Heart left ventricle (tissue), 16 donors: ENCODE results near the gene OR51F2. TPM values are rescaled to one million over a fixed set of nuclear protein-coding genes. Genes with fewer than 3 reads are reported as not detected.

ENCODE experiments used
- ATAC-seq, 4 donors: fragments of 200-7000 bp; cut with Tn5 transposase; one replicate each; pipeline ENCODE4 v1.9.1; 2020 to 2022; ENCODE audit warnings: moderate library complexity in 4 of 4, mild to moderate bottlenecking in 3 of 4, moderate number of reproducible peaks in 1 of 4
- DNase-seq, 5 donors: peaks; one replicate each; pipeline ENCODE4 v3.0.0-alpha.2; 2020
- H3K27ac ChIP-seq, 12 donors: fragments of 200-600 bp; sonication (generic) in 4 of 12; one replicate each; pipeline versions ENCODE4 v1.5.0 to v1.8.0; 2016 to 2022; ENCODE audit warnings: mild to moderate bottlenecking in 2 of 12
- H3K27me3 ChIP-seq, 9 donors: fragments of 200-600 bp; sonication (generic) in 2 of 9; one replicate each; pipeline versions ENCODE4 v1.5.1 to v1.8.0; 2016 to 2022; ENCODE audit warnings: mild to moderate bottlenecking in 3 of 9
- H3K36me3 ChIP-seq, 9 donors: fragments of 200-600 bp; sonication (generic) in 2 of 9; one replicate each; pipeline versions ENCODE4 v1.5.0 to v1.8.0; 2018 to 2022; ENCODE audit warnings: mild to moderate bottlenecking in 2 of 9
- H3K4me1 ChIP-seq, 12 donors: fragments of 200-600 bp; sonication (generic) in 4 of 12; one replicate each; pipeline versions ENCODE4 v1.5.0 to v1.8.0; 2016 to 2022; ENCODE audit warnings: mild to moderate bottlenecking in 3 of 12
- H3K4me3 ChIP-seq, 12 donors: fragments of 200-600 bp; sonication (generic) in 4 of 12; one replicate each; pipeline versions ENCODE4 v1.5.0 to v1.8.0; 2017 to 2022; ENCODE audit warnings: mild to moderate bottlenecking in 9 of 12, moderate library complexity in 4 of 12
- H3K9me3 ChIP-seq, 12 donors: fragments of 200-600 bp; sonication (generic) in 4 of 12; one replicate each; pipeline versions ENCODE4 v1.5.0 to v1.8.0; 2016 to 2022; ENCODE audit warnings: mild to moderate bottlenecking in 1 of 12
- CTCF ChIP-seq, 12 donors: fragments of 200-600 bp; sonication (generic) in 4 of 12; IDR thresholded peaks; one replicate each; pipeline versions ENCODE4 v1.5.0 to v1.8.0; 2018 to 2022; ENCODE audit warnings: antibody characterized with exemption in 12 of 12, mild to moderate bottlenecking in 5 of 12
- POLR2A ChIP-seq, 2 donors: fragments of 450-650 bp; IDR thresholded peaks; one replicate each; pipeline ENCODE4 v1.6.1; 2017; ENCODE audit warnings: antibody characterized with exemption in 2 of 2, mild to moderate bottlenecking in 2 of 2, moderate library complexity in 2 of 2
- WGBS, 4 donors: extraction: QIAGEN DNeasy Blood & Tissue Kit in 2 of 4; methylation state at CpG; one replicate each; pipeline versions ENCODE4 v1.1.5 to v1.1.7; 2013 to 2018; 5-methylcytosine and 5-hydroxymethylcytosine counted together
- intact Hi-C, 10 donors: fragments of 100-400 bp; cut with DNase I; formaldehyde crosslinking; loops; one replicate each; pipeline versions ENCODE4 v1.11.1 to v1.14.2; 2022
- polyA plus RNA-seq, 2 donors: library from polyadenylated mRNA; stranded (reverse); fragments of 200-250 nt; gene quantifications; one replicate each; pipeline ENCODE4 v1.2.3, GENCODE V29; 2013
- total RNA-seq, 9 donors: library from RNA; depleted of rRNA in 2 of 9; stranded (reverse); fragments of >200 nt in 2 of 9; fragmentation: NEBNext Ultra II Directional in 3 of 9; extraction: Animal tissue kit (Norgen Biotek cat#: 25700) in 3 of 9; gene quantifications; one replicate each; pipeline versions ENCODE4 v1.1.0 to v1.2.4, GENCODE V29; 2016 to 2023
- donor health status: ischemic (EF 13 %, LVEDD 7.1; RV severe dilation, severe dysfunction).
- donor health status: healthy with polysubstance abuse.
- donor health status: DM: no; HTN: yes; CAD: no.
- donor health status: DM: no; HTN: no; CAD: no.
- donor health status: ischemic (EF 25% LVEDD 6.9; RV normal size, moderate dysfunction).
- donor health status: ischemic (EF 25% LVEDD 5.7; RV mildly dilated, moderate dysfunction).
- donor health status: healthy.
- donor health status: DM: yes; HTN: yes; CAD: no.
- donor health status: ischemic (EF 35%, LVEDD 5.7; RV mildly dilated, moderate dysfunction).
- donor health status: nonischemic (EF 11% LVEDD 7.7; RV severe dilation, severe dysfunction).
- donor health status: DM: yes; HTN: yes; CAD: no.
- donor health status: PGD.
- donor health status: ischemic (EF 29% LVEDD 5.4; RV normal size, mild dysfunction).
- donor health status: nonischemic (EF 23%, LVEDD 6.1; RV moderate dilation, normal function).

OR51F2 gene
- total and polyA plus RNA-seq, 11 donors = not detected

DNA sequence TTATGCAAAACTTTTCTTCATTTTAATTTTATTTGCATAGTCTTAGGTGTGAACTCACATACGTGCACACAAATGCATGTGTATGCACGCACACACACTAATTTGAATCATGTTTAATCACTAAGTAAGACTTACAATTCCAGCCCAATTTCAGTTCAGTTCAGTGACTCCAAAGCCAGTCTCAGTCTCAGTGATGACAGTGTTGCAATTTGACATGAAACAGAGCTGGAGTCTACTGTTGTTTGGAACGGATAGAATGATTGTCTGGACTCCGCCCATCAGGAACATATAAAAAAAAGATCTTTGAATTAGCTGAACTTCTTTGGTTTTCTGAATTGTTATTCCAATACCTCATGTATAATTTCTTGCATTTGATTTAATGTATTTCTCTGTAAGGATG lies 42.8 kb downstream of the OR51F2 start:
- peak; percentile 57 to 70 (median 61) for ATAC-seq
- Histone ChIP-seq H3K27me3 (no peaks in the 10 kb centered on the region), H3K9me3 (peaks cover 0 to 6% (median 0%) of the 10 kb centered on the region in 12 donors), H3K27ac (no peak overlapping the region), H3K4me3 (no peak overlapping the region), H3K36me3 (no peaks in the 10 kb centered on the region), H3K4me1 (peaks cover 0 to 5% (median 0%) of the 10 kb centered on the region in 12 donors)
- intact Hi-C loops = no loop called here
- no peak for DNase-seq
- TF ChIP-seq POLR2A (IDR thresholded peaks at IDR 0.05) (no peak), CTCF (IDR thresholded peaks at IDR 0.05) (no peak)
- WGBS, 4 donors = 24 to 43% (median 38%) methylated on average over 4 of the region's 4 CpGs

GRCh38 chr11:4865855-4866254 lies 44.7 kb downstream of the OR51F2 start:
- no peak for TF ChIP-seq CTCF (IDR thresholded peaks at IDR 0.05)
- TF ChIP-seq POLR2A (IDR thresholded peaks at IDR 0.05) = no peak
- H3K36me3 ChIP-seq = no peaks in the 10 kb centered on the region
- WGBS, 4 donors = 14 to 52% (median 28%) methylated on average over 1 of the region's 1 CpG

More at GRCh38 chr11:4865855-4866254, 44.7 kb downstream of the OR51F2 start:
- no peak overlapping the region for H3K4me3 ChIP-seq
- peaks cover 0 to 5% (median 0%) of the 10 kb centered on the region in 12 donors for H3K4me1 ChIP-seq
- peaks cover 0 to 6% (median 0%) of the 10 kb centered on the region in 12 donors for H3K9me3 ChIP-seq
- no peaks in the 10 kb centered on the region for H3K27me3 ChIP-seq
- no peak overlapping the region for H3K27ac ChIP-seq
- intact Hi-C loops = no loop called here
- DNase-seq (no peak), ATAC-seq (no peak)

Other genes with a start within 250 kb of the OR51F2 start
- not detected for gene OR52I2, start 239.6 kb upstream of the OR51F2 start, total RNA-seq
- gene OR52I2, start 239.6 kb upstream of the OR51F2 start, polyA plus RNA-seq = not detected
- gene OR52I1, start 227.3 kb upstream of the OR51F2 start, total RNA-seq = not detected
- gene OR52I1, start 227.3 kb upstream of the OR51F2 start, polyA plus RNA-seq = not detected
- 10 to 100 TPM in 5 of 9 donors, 1 to 10 TPM in 4; 7.5 to 14.1 (median 10.2) TPM for gene TRIM68, start 213.1 kb upstream of the OR51F2 start, total RNA-seq
- 1 to 10 TPM; 3.8 to 8.3 TPM for gene TRIM68, start 213.1 kb upstream of the OR51F2 start, polyA plus RNA-seq
- not detected for gene OR51D1, start 183.8 kb upstream of the OR51F2 start, total RNA-seq
- not detected for gene OR51D1, start 183.8 kb upstream of the OR51F2 start, polyA plus RNA-seq
- 1 to 10 TPM in 8 of 9 donors, under 1 TPM in 1; 0.69 to 4.3 (median 2.2) TPM for gene OR51E1, start 177.3 kb upstream of the OR51F2 start, total RNA-seq
- gene OR51E1, start 177.3 kb upstream of the OR51F2 start, polyA plus RNA-seq = 1 to 10 TPM; 1.8 to 2.1 TPM
- under 1 TPM in 5 of 9 donors, not detected in 4; 0.10 to 0.50 (median 0.30) TPM for gene OR51E2, start 123.5 kb upstream of the OR51F2 start, total RNA-seq
- under 1 TPM; 0.08 to 0.11 TPM for gene OR51E2, start 123.5 kb upstream of the OR51F2 start, polyA plus RNA-seq
- gene MMP26, start 116.5 kb upstream of the OR51F2 start, total RNA-seq = not detected
- not detected for gene MMP26, start 116.5 kb upstream of the OR51F2 start, polyA plus RNA-seq
- not detected for gene OR51F1, start 51.4 kb upstream of the OR51F2 start, total RNA-seq
- not detected for gene OR51F1, start 51.4 kb upstream of the OR51F2 start, polyA plus RNA-seq
- not detected for gene OR52R1, start 16.9 kb upstream of the OR51F2 start, total RNA-seq
- gene OR52R1, start 16.9 kb upstream of the OR51F2 start, polyA plus RNA-seq = not detected
- gene OR51S1, start 27.9 kb downstream of the OR51F2 start, total RNA-seq = not detected
- gene OR51S1, start 27.9 kb downstream of the OR51F2 start, polyA plus RNA-seq = not detected
- not detected for gene OR51T1, start 60.6 kb downstream of the OR51F2 start, total RNA-seq
- gene OR51T1, start 60.6 kb downstream of the OR51F2 start, polyA plus RNA-seq = not detected
- gene OR51A7, start 82.5 kb downstream of the OR51F2 start, total RNA-seq = not detected
- not detected for gene OR51A7, start 82.5 kb downstream of the OR51F2 start, polyA plus RNA-seq
- gene OR51G2, start 98.0 kb downstream of the OR51F2 start, total RNA-seq = not detected
- gene OR51G2, start 98.0 kb downstream of the OR51F2 start, polyA plus RNA-seq = not detected
- not detected for gene OR51G1, start 103.0 kb downstream of the OR51F2 start, total RNA-seq
- gene OR51G1, start 103.0 kb downstream of the OR51F2 start, polyA plus RNA-seq = not detected
- not detected for gene OR51A4, start 126.3 kb downstream of the OR51F2 start, total RNA-seq
- gene OR51A4, start 126.3 kb downstream of the OR51F2 start, polyA plus RNA-seq = not detected
- gene OR51A2, start 134.4 kb downstream of the OR51F2 start, total RNA-seq = not detected
- gene OR51A2, start 134.4 kb downstream of the OR51F2 start, polyA plus RNA-seq = not detected
- gene OR51L1, start 173.5 kb downstream of the OR51F2 start, total RNA-seq = not detected
- gene OR51L1, start 173.5 kb downstream of the OR51F2 start, polyA plus RNA-seq = not detected
- not detected for gene OR52J3, start 225.2 kb downstream of the OR51F2 start, total RNA-seq
- gene OR52J3, start 225.2 kb downstream of the OR51F2 start, polyA plus RNA-seq = not detected
- not detected for gene OR52E2, start 238.3 kb downstream of the OR51F2 start, total RNA-seq
- not detected for gene OR52E2, start 238.3 kb downstream of the OR51F2 start, polyA plus RNA-seq
- gene OR52E1, start 248.3 kb downstream of the OR51F2 start, total RNA-seq = not detected
- not detected for gene OR52E1, start 248.3 kb downstream of the OR51F2 start, polyA plus RNA-seq